Pons (tissue), 1 donor: ENCODE data around the gene NLE1.
"Not testable (repeated sequence)": the region's sequence is repeated elsewhere in the genome, so short reads cannot be mapped to it uniquely, and the experiment has no call there.

Experiments
- DNase-seq: peaks from one replicate; pipeline ENCODE4 v3.0.0-alpha.2; 2016; ENCODE audit warnings: low spot score

The NLE1 gene

DNA sequence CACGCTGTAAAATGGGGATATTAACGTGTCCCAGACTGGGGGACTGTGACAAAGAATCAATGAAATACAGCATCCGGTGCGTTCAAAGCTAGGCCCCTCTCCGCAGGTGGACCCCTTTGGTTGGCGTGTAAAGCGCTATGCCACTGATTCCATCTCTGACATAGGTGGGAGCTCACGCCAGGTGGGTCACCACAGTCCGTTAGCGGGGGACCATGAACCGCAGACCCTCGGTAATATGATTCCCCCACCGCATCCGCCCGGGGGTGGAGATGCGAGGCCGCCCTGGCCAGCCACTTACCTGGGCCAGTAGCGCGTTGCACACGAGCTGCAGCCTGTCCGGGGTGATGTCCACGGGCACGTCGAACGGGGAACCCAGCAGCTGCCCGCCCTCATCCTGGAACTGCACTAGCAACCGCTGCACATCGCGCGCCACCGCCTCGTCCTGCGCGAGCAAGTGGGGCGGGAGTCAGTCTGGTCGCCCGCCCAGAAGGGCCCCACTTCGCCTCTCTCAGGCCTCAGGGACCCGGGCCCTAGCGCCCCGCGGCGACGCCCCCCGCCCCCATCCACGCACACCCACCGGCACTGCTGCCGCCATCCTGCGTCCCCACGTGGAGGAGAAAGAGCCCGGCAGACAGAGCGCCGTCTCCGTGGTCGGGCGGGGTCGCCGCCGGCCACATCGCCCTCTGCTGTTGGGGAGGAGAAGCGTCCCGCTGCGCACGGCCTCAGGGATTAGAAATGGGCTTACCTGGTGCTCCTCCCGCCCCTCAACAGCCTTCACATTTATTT lies at the start of gene NLE1:
Gene NLE1, minus strand, starts transcription at position 623 of the 786 bp plus-strand sequence. Its CDS starts 28 bp downstream, at position 595.
- DNase-seq = peak; percentile 46

- no peak for DNase-seq
Measured at GRCh38 chr17:35191001-35191695, 49.0 kb upstream of the NLE1 start.

DNA sequence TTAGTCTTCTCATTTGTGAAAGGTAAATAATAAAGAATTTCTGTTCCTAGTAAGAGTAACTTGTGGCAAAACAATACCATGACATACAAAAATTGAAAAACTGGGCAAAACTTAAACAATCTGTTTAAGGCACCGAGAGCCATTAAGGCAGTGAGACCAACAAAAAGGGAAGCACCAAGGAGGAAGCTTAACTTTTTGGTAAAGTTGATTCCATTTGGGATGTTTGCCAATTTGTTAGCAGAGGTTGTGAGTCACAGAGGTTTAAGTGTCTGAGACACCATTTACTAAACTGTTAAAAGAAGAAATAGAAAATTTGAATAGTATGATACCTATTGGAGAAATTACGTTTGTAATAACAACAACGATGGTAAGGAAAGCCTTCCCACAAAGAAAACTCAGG lies 47.2 kb upstream of the NLE1 start:
- DNase-seq = peak; percentile 59

DNA sequence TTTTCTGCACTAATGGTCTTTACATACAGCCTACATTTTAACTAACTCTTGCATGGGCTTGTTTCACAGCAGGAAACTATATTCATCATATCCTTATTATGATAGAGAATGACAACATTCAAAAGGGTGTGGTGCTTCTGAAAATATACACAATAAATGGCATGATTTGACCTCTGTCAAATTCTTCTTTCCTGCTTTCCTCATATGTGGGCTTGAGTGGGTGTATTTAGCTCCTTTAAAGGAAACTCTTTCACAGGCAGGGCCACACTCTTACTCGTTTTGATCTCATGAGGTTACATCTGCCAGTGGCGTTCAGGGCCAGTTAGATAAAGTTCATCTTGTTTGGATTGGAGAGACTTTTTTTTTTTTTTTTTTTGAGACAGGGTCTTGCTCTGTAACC lies 46.0 kb upstream of the NLE1 start:
- DNase-seq = no peak

DNA sequence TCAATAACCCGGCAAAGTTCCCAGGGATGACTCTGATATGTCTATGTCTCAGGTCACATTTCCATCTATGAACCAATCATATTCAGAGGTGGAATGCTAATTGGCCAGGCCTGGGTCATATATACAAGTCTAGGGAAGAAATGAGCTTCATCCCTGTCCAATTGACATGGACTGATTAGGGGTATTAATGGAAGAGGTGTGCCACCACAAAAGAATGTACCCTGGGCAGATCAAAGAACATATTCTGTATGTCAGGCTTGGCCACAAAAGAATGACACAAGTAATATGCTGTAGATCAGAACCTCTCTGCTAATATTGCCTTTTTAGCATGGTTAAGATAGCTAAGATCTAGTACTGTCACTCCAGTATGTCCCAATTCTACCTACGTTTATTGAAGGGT lies 45.4 kb upstream of the NLE1 start:
- DNase-seq = no peak

DNA sequence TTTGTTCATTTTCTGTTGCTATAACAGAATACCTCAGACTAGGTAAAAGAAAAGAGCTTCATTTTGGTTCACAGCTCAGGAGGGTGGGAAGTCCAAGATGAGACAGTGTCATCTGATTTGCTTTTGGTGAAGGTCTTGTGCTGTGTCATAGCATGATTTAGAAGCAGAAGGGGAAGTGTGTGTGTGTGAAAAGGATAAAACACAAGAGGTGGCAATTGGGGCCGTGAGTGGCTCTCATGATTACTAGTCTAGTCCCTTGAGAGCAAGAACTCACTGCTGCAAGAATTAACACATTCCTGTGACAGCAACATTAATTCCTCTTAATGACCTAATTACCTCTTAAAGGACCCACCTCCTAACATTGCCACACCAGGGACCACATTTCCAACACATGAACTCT lies 43.7 kb upstream of the NLE1 start:
- DNase-seq = no peak

GRCh38 chr17:35184274-35184673 lies 42.2 kb upstream of the NLE1 start:
- DNase-seq = no peak

DNA sequence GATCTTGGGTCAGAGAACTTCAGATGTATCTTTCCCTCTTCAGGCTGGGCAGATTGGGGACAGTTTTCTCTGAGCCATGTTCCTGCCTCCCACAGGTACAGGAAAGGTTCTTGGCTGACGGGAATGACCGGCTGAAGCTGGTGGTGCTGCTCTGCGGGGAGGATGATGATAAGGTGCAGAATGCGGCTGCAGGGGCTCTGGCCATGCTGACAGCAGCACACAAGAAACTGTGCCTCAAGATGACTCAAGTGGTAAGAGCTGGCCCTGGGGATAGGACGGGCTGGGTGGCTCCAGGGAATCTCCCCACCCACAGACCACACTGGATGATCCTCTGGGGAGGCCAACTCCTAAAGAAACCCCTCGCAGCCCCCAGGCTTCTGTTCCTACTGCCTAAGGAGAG lies 41.2 kb upstream of the NLE1 start:
- no peak for DNase-seq

GRCh38 chr17:35179379-35179778 lies 37.3 kb upstream of the NLE1 start:
- DNase-seq = not testable (repeated sequence)

- no peak for DNase-seq
Measured at GRCh38 chr17:35176897-35177296, 34.8 kb upstream of the NLE1 start.

DNA sequence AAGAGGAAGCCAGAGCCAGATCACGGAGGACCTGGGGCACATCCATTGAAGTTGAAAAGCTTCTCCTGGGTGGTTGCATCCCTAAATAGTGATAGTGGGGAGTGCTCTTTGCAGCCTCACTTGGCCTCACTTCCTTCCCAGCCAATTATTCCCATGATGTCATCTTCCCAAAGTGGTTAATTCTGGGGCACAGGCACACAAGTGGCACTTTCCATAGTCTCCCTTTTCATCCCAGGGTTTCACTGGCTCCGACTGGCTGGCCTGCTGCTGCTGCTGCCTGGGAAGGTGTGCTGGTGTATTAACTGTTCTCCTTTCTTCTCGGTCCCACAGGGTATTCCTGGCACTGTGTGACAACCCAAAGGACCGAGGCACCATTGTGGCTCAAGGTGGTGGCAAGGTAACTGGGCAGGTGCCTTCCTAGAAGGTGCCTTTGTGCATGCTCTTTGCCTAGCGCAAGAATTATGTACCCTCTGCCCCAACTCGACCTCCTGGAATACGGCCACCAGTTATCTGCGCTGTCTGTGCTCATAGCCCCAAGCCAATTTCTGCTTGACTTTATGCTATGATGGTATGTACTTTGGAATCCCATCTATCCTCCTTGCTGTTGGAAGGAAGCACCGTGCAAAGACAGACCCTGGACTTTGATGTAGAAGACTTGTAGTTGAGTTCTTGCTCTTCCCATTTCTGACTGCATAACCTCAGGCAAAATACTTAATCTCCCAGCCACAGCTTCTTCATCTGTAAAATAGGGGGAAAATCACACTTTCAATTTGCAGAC lies 33.7 kb upstream of the NLE1 start:
- no peak for DNase-seq

GRCh38 chr17:35174835-35175334 lies 32.8 kb upstream of the NLE1 start:
- no peak for DNase-seq

- not testable (repeated sequence) for DNase-seq
Measured at GRCh38 chr17:35172321-35172720, 30.2 kb upstream of the NLE1 start.

DNA sequence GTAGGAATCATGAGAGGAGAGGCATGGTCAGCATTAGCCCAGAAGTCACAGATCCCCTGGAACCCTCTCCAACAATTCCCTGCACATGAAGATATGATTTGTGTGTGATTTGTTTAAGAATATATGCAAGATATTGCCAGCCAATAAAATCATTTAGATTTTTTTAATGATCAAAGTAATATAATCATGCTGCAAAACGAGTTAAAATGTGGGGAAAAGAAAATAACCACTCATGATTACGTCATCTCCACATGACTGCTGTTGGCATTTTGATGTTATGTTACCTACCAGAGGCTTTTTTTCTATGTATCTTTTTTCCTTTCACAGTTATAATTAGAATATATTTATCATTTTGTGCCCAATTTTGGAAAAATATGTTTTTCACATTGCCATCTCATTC lies 29.7 kb upstream of the NLE1 start:
- no peak for DNase-seq

DNA sequence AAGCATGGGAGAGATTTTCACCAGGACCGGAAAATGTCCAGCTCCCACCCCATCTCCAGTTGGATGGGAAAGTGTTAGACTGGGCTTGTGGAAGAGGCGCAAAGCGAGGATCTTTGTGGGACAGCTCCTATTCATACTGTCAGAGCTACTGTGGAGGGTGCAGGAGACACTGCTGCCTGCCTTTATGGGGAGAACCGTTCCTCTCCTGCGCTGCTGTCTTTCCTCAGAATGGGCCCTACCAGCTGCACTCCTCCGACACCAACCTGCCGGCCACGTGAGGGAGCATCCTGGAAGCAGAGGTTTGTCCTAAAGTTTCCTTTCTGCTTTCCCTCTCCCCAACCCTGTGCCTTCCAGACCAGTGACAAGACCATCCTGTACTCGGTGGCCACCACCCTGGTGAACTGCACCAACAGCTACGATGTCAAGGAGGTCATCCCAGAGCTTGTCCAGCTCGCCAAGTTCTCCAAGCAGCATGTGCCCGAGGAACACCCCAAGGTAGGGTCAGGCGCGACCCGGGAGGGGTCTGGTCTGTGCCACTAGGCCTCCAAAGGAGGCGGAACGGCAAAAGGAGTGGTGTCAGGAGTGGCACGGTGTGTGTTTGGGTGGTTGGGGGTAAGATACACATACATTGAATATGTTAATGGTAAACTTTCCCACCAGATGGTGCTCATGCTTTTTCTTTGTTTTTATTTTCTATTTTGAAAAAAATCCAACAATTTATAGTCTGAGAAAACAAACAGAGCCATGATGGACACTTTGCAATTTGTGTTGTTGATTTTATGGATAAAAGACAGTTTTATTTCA lies 29.1 kb upstream of the NLE1 start:
- no peak for DNase-seq

DNA sequence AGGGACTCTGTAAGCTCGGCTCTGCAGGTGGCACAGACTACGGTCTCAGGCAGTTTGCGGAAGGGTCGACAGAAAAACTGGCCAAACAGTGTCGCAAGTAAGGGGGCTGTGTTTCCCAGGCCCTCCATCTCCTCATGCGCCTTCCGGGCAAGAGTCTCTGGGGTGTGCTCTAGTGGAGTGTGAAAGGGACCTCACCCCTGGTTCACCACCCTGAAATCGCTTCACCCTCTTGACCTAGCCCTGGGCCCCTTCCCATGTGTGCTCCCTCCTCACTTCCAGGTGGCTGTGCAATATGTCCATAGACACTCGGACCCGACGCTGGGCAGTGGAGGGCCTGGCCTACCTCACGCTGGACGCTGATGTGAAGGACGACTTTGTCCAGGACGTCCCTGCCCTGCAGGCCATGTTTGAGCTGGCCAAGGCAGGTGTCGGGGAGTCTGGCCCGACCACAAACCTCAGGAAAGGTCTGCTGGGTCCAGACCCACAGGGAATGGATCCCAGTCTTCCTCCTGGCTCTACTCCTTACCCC lies 27.8 kb upstream of the NLE1 start:
- DNase-seq = no peak

DNA sequence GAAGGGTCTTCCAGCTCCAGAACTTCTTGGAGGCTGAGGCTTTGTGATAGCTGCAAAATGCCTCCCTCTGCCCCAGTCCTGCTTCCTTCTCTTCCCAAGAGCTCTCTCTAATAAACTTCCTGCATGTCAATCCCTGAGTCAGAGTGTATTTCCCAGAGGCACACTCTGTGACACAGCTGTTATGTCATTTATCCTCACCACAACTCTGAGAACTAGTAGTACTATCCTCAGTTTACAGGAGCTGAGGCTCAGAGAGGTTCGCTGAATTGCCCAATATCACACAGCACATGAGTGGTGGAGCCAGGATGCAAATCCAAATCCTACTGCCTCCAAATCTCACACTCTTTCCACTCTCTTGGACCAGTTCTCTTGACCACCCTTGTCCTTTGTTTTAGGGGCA lies 25.6 kb upstream of the NLE1 start:
- no peak for DNase-seq

DNA sequence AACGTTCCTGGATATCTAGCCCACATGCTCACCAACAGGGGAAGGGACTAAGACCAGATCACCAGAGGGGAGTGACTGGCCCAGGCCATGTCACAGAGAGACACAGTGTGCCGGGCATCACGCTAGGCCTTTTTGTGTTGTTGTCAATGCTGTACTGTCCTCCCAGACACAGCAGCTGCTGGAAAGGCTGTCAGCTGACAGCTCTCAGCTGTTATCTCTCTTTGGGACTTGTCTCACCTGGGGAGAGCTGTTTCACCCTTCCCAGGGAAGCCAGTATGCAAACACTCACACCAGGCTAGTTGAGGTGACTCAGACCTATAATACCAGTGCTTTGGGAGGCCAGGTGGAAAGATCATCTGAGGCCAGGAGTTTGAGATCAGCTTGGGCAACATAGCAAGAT lies 24.9 kb upstream of the NLE1 start:
- peak; percentile 20 for DNase-seq

- DNase-seq = no peak
Measured at GRCh38 chr17:35166526-35166925, 24.4 kb upstream of the NLE1 start.

GRCh38 chr17:35164716-35165115 lies 22.6 kb upstream of the NLE1 start:
- DNase-seq = no peak

DNA sequence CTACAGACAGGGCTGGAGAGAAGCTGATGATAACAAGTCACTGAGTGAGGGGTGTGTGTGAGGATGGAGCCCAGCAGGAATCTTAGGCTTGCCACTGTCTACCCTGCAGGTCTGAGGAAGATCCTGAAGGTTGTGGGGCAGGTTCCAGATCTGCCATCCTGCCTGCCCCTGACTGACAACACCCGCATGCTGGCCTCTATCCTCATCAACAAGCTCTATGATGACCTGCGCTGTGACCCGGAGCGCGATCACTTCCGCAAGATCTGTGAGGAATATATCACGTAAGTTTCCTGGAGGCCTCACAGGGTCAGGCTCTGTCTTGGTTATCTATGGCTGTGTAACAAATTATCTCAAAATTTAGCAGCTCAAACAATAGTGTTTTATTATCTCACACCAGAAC lies 21.8 kb upstream of the NLE1 start:
- DNase-seq = no peak

- DNase-seq = no peak
Measured at GRCh38 chr17:35162755-35163154, 20.7 kb upstream of the NLE1 start.
